Calu3 (cell line): Measurements from ENCODE around the gene RAB4B. TPM values are rescaled to one million over a fixed set of nuclear protein-coding genes. Genes with fewer than 3 reads are reported as not detected.

Experiments used
- BruUV-seq: library from RNA; stranded (reverse); fragments of 400-500 nt; replicated peaks from 2 replicates; lab custom pipeline; 2021; lab: Mats Ljungman, UMichigan
- CTCF ChIA-PET: fragments of 300-600 bp; sonication (Branson Sonifier 250); formaldehyde crosslinking; loops from one replicate; lab custom pipeline; 2022; ENCODE audit warnings: antibody characterized with exemption; lab: Charles Lee
- DNase-seq: peaks from one replicate; pipeline ENCODE4 v3.0.0; 2022
- H3K27ac Mint-ChIP-seq: one replicate; pipeline ENCODE4 v1.8.0; 2022; ENCODE audit warnings: mixed read lengths; ENCODE audit not compliant: unreplicated experiment
- H3K27me3 Mint-ChIP-seq: one replicate; pipeline ENCODE4 v1.8.0; 2022; ENCODE audit warnings: mixed read lengths; ENCODE audit not compliant: unreplicated experiment
- H3K36me3 Mint-ChIP-seq: one replicate; pipeline ENCODE4 v1.8.0; 2022; ENCODE audit warnings: mild to moderate bottlenecking, moderate library complexity, mixed read lengths; ENCODE audit not compliant: insufficient read depth, unreplicated experiment
- H3K4me1 Mint-ChIP-seq: one replicate; pipeline ENCODE4 v1.8.0; 2022; ENCODE audit warnings: mild to moderate bottlenecking, low read depth, mixed read lengths; ENCODE audit not compliant: unreplicated experiment
- H3K4me3 Mint-ChIP-seq: one replicate; pipeline ENCODE4 v1.8.0; 2022; ENCODE audit warnings: mild to moderate bottlenecking, low read depth, moderate library complexity, mixed read lengths; ENCODE audit not compliant: unreplicated experiment
- H3K9me3 Mint-ChIP-seq: one replicate; pipeline ENCODE4 v1.8.0; 2022; ENCODE audit warnings: low read depth, mixed read lengths; ENCODE audit not compliant: unreplicated experiment
- intact Hi-C: fragments of 100-400 bp; cut with micrococcal nuclease; formaldehyde crosslinking; loops from one replicate; pipeline ENCODE4 v1.10.0; 2022; ENCODE audit not compliant: unreplicated experiment
- total RNA-seq: library from RNA; stranded (reverse); gene quantifications from 2 replicates; pipeline ENCODE4 v1.2.3, GENCODE V29; 2022
- TF ChIP-seq, protein P1 (sequence below): fragments of 200-600 bp; IDR thresholded peaks from one replicate; pipeline ENCODE4 v1.8.0; 2022; ENCODE audit warnings: antibody characterized with exemption; ENCODE audit not compliant: unreplicated experiment

Gene RAB4B
- total RNA-seq, 1 experiment from 2014 or later: 22.7 TPM

DNA sequence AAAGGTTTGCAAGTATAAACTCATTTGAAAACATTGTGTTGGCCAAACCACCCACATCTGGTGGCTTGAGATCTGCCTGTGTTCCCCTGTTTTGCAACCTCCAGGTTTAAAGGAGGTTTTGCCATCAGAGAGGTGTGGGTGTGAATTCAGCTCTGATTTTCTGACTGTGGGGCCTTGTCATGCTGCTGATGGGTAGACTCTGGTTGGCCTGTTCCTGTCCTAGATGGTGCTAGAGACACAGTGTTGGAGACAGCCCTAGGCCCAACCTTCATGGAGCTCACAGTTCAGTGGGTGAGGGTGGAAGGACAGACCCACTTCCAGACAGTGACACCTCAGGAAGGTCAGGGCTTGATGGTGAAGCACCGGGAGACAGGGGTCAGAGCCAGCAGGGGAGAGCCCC is 7.5 kb downstream of the RAB4B start:
- no peaks in the 10 kb centered on the region for H3K9me3 Mint-ChIP-seq
- H3K27me3 Mint-ChIP-seq: no peaks in the 10 kb centered on the region
- no peaks in the 10 kb centered on the region for H3K4me1 Mint-ChIP-seq
- no peak for DNase-seq
- TF ChIP-seq, protein P1, sequence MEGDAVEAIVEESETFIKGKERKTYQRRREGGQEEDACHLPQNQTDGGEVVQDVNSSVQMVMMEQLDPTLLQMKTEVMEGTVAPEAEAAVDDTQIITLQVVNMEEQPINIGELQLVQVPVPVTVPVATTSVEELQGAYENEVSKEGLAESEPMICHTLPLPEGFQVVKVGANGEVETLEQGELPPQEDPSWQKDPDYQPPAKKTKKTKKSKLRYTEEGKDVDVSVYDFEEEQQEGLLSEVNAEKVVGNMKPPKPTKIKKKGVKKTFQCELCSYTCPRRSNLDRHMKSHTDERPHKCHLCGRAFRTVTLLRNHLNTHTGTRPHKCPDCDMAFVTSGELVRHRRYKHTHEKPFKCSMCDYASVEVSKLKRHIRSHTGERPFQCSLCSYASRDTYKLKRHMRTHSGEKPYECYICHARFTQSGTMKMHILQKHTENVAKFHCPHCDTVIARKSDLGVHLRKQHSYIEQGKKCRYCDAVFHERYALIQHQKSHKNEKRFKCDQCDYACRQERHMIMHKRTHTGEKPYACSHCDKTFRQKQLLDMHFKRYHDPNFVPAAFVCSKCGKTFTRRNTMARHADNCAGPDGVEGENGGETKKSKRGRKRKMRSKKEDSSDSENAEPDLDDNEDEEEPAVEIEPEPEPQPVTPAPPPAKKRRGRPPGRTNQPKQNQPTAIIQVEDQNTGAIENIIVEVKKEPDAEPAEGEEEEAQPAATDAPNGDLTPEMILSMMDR: no peak
- H3K4me3 Mint-ChIP-seq: no peak overlapping the region
- H3K36me3 Mint-ChIP-seq: peaks cover 33% of the 10 kb centered on the region
- CTCF ChIA-PET: no interaction called here
- no TSS peak for BruUV-seq
- intact Hi-C loops: no loop called here
- H3K27ac Mint-ChIP-seq: no peak overlapping the region

GRCh38 chr19:40786060-40787037 is 8.3 kb downstream of the RAB4B start:
- H3K9me3 Mint-ChIP-seq: no peaks in the 10 kb centered on the region
- no TSS peak for BruUV-seq

GRCh38 chr19:40791349-40791748 is 13.3 kb downstream of the RAB4B start:
- no peak for DNase-seq
- H3K4me3 Mint-ChIP-seq: no peak overlapping the region
- no peaks in the 10 kb centered on the region for H3K27me3 Mint-ChIP-seq
- H3K9me3 Mint-ChIP-seq: no peaks in the 10 kb centered on the region
- CTCF ChIA-PET: no interaction called here
- intact Hi-C loops: no loop called here
- H3K27ac Mint-ChIP-seq: no peak overlapping the region
- TF ChIP-seq, protein P1: no peak
- H3K36me3 Mint-ChIP-seq: peaks cover 19% of the 10 kb centered on the region
- no peaks in the 10 kb centered on the region for H3K4me1 Mint-ChIP-seq
- no TSS peak for BruUV-seq

More at GRCh38 chr19:40786060-40787037, 8.3 kb downstream of the RAB4B start:
- no peaks in the 10 kb centered on the region for H3K27me3 Mint-ChIP-seq
- peaks cover 30% of the 10 kb centered on the region for H3K36me3 Mint-ChIP-seq
- TF ChIP-seq, protein P1: no peak
- CTCF ChIA-PET: interaction anchor here (0.5 to 0.6 kb wide), 3 partner anchors 28 to 397 kb away, joined by 3 read pairs; no protein-coding TSS in a partner anchor
- H3K27ac Mint-ChIP-seq: no peak overlapping the region
- intact Hi-C loops: no loop called here
- no peak overlapping the region for H3K4me3 Mint-ChIP-seq
- DNase-seq: no peak
- H3K4me1 Mint-ChIP-seq: no peaks in the 10 kb centered on the region

DNA sequence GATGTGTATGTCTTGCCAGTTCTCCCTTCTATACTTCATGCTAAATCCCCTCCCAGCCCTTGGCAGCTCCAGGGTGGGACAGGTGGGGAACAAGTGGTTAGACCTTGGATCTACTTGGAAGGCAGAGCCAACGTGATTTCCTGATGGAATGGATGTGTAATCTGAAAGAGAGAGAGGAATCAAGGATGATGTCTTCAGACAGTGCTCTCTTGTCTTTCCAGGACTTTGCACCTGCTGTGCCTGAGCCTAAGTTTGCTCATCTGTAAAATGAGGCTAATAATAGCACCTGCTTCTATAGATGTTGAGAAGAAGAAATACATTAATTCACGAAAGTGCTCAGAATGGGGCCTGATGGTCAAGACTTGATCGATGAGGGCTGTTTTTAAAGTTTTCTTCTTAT is 13.9 kb downstream of the RAB4B start:
- no peak for DNase-seq
- H3K27ac Mint-ChIP-seq: no peak overlapping the region
- H3K9me3 Mint-ChIP-seq: no peaks in the 10 kb centered on the region
- no peaks in the 10 kb centered on the region for H3K4me1 Mint-ChIP-seq
- intact Hi-C loops: no loop called here
- H3K27me3 Mint-ChIP-seq: no peaks in the 10 kb centered on the region
- H3K36me3 Mint-ChIP-seq: peaks cover 24% of the 10 kb centered on the region
- TF ChIP-seq, protein P1: no peak
- H3K4me3 Mint-ChIP-seq: no peak overlapping the region
- no TSS peak for BruUV-seq
- CTCF ChIA-PET: no interaction called here
